Measurements from ENCODE around the gene IRGC. TPM values are rescaled to one million over a fixed set of nuclear protein-coding genes. Genes with fewer than 3 reads are reported as not detected.

The IRGC gene
- total RNA-seq, 1 experiment from 2014 or later: not detected

GRCh38 chr19:43673637-43674036 lies 42.2 kb upstream of the IRGC start:
- Histone ChIP-seq H2BK5ac (ENCODE audit: insufficient read length, low read length) (no peak overlapping the region), H3K4ac (ENCODE audit: low read depth, low read length) (no peak overlapping the region), H3K18ac (ENCODE audit: insufficient read length, low read depth, low read length) (no peak overlapping the region), H3K56ac (ENCODE audit: insufficient read length, low read depth, low read length) (no peak overlapping the region), H4K91ac (ENCODE audit: insufficient read length, low read depth, low read length) (no peak overlapping the region), H2BK12ac (ENCODE audit: insufficient read length, low read depth, low read length) (no peak overlapping the region), H4K8ac (replicated peaks; ENCODE audit: insufficient read length, low read depth, low read length) (no peak overlapping the region), H3T11ph (ENCODE audit: low read length) (no peak overlapping the region), H3K79me1 (ENCODE audit: insufficient read depth, low read depth, low read length, poor library complexity, severe bottlenecking) (no peaks in the 10 kb centered on the region), H2AK5ac (ENCODE audit: insufficient read length, low read length) (no peak overlapping the region), H3K4me2 (ENCODE audit: insufficient read depth, insufficient read length, low read length) (no peak overlapping the region), H2BK120ac (ENCODE audit: low read depth, low read length, poor library complexity, severe bottlenecking) (no peak overlapping the region), H2BK15ac (ENCODE audit: low read depth, low read length) (no peak overlapping the region), H3K9me3 (ENCODE audit: control insufficient read depth, low read depth, low read length) (no peaks in the 10 kb centered on the region), H3K9ac (ENCODE audit: extremely low read depth, insufficient read length, low read length) (no peak overlapping the region), H3K23me2 (ENCODE audit: insufficient read length, low read depth, low read length, poor library complexity, severe bottlenecking) (peaks cover 6% of the 10 kb centered on the region), H2AFZ (ENCODE audit: low read length) (no peak overlapping the region), H3K79me2 (ENCODE audit: insufficient read depth, low read length) (no peaks in the 10 kb centered on the region), H4K5ac (ENCODE audit: insufficient read length, low read depth, low read length) (no peak overlapping the region), H4K20me1 (ENCODE audit: control insufficient read depth, insufficient read depth, insufficient read length) (no peaks in the 10 kb centered on the region), H2BK20ac (ENCODE audit: low read depth, low read length, poor library complexity, severe bottlenecking) (no peak overlapping the region), H3K27me3 (ENCODE audit: insufficient read depth, low read length) (no peaks in the 10 kb centered on the region), H3K23ac (ENCODE audit: insufficient read length, low read depth, low read length) (no peak overlapping the region), H3K14ac (ENCODE audit: insufficient read depth, low read length) (no peak overlapping the region), H3K4me1 (ENCODE audit: insufficient read depth, low read length) (peaks cover 2% of the 10 kb centered on the region; the same call in 1 of the 2 replicates), H3K27ac (ENCODE audit: insufficient read length, low read depth, low read length) (no peak overlapping the region)
- Mint-ChIP-seq H3K9me3 (no peaks in the 10 kb centered on the region), H3K36me3 (ENCODE audit: insufficient read depth in 1 of 3, low read depth in 3 of 3) (no peaks in the 10 kb centered on the region), H3K27ac (no peak overlapping the region), H3K27me3 (ENCODE audit: low read depth) (peaks cover 24% of the 10 kb centered on the region), H3K4me1 (peaks cover 28 to 33% of the 10 kb centered on the region in 2 experiments), H3K4me3 (no peak overlapping the region)
- WGBS (ENCODE audit: extremely low coverage, insufficient read length, low lambda C conversion rate): no CpG with 5 or more reads among the region's 3 CpGs
- no peak for TF ChIP-seq CTCF (conservative IDR thresholded peaks at IDR 0.05)
- no peak for DNase-seq

Measured in H9 (cell line).